Activated CD4-positive, alpha-beta T cell treated with anti-CD3 and anti-CD28 coated beads for 4 hours (primary cell): Measurements from ENCODE around the gene CKS1B.
"Not testable (repeated sequence)": the region's sequence is repeated elsewhere in the genome, so short reads cannot be mapped to it uniquely, and the experiment has no call there.

Source experiments
- DNase-seq, 2 donors: peaks; one replicate each; pipeline ENCODE4 v3.0.0-alpha.2; 2020

Gene CKS1B

DNA sequence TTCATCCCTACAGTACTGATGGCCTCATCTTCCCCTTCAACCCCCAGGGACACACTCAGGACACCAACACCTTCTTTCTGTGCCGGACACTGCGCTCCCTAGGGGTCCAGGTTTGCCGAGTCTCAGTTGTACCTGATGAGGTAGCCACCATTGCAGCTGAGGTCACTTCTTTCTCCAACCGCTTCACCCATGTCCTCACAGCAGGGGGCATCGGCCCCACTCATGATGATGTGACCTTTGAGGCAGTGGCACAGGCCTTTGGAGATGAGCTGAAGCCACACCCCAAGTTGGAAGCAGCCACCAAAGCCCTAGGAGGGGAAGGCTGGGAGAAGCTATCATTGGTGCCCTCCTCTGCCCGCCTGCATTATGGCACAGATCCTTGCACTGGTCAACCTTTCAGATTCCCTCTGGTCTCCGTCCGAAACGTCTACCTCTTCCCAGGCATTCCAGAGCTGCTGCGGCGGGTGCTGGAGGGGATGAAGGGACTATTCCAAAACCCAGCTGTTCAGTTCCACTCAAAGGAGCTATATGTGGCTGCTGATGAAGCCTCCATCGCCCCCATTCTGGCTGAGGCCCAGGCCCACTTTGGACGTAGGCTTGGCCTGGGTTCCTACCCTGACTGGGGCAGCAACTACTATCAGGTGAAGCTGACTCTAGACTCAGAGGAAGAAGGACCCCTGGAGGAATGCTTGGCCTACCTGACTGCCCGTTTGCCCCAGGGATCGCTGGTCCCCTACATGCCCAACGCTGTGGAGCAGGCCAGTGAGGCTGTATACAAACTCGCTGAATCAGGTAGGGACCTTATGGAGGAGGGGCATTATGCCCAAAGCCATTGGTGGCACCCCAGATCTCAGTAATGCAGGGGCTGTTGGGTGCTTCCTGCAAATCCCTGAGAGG, 13.8 kb downstream of the CKS1B start:
- no peak for DNase-seq

DNA sequence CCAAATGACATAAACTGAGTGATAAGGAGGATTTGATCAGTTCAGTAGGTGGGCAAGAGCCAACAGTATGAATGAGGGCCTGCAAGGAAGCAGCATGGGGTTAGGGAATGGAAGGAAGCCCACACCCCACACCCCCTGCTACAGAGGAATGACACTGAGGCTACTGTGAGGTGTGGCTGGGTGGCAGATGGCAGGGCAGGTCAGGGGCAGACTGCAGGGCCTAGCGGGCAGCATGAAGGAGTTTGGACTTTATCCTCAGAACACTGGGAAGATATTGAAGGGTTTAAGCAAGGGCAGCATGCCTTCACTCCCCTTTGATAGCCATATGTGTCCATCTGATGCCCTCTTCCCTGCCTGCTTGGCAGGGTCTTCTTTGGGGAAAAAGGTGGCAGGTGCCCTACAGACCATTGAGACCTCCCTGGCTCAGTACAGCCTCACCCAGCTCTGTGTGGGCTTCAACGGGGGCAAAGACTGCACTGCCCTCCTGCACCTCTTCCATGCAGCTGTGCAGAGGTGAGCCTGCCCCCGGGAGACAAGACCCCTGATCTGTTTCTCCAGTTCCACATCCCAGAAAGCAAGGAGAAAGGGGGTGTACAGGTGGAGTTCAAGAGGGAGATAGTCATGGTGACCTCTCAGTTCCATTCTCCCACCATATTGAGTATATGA, 14.8 kb downstream of the CKS1B start:
- no peak for DNase-seq

DNA sequence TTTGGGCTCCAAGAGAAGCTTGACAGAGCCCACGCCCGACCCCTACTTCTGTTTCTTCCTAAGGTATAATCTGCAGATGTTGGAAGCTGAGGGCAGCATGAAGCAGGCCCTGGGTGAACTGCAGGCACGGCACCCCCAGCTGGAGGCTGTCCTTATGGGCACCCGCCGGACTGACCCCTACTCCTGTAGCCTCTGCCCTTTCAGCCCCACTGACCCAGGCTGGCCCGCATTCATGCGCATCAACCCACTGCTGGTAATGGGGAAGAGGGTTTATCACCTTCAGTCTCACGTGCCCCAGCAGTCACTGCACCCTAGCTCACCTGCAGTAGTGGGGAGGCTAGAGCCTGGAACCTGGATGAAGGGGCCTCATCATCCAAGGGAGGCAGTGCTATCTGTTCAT, 15.8 kb downstream of the CKS1B start:
- DNase-seq: no peak

DNA sequence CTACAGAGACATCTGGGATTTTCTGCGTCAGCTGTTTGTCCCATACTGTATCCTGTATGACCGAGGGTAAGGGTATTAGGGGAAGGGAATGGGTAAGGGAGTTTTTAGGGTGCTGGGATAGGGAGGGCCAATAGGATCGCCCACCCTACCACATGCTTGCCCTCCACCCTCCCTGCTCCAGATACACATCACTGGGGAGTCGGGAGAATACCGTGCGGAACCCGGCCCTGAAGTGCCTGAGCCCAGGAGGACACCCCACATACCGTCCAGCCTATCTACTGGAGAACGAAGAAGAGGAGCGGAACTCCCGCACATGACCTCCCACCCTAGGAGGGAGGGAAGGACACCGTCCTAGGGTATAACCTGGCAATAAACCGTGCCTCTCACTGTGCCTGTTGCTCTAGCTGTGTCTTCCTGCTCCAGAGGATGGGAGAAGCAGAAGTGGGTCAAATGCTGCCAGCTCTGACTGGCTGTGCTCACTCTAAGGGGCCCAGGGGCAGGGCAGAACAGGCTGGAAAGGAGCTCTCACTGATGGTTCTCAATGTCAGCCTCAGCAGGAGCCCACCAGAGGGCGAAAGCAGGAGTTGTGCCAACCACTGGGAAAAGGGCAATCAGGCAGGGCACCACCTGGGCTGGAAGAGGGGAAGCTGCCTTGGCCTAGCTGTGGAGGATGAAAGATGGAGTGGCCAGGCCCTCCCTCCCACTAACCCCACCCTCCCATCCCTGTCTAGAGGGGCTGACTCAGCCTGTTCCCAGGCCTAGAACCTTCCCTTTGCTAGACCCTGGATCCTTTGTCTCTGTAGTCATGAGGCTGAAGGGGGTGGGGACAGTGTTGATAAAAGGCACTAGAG, 18.5 kb downstream of the CKS1B start:
- no peak for DNase-seq

DNA sequence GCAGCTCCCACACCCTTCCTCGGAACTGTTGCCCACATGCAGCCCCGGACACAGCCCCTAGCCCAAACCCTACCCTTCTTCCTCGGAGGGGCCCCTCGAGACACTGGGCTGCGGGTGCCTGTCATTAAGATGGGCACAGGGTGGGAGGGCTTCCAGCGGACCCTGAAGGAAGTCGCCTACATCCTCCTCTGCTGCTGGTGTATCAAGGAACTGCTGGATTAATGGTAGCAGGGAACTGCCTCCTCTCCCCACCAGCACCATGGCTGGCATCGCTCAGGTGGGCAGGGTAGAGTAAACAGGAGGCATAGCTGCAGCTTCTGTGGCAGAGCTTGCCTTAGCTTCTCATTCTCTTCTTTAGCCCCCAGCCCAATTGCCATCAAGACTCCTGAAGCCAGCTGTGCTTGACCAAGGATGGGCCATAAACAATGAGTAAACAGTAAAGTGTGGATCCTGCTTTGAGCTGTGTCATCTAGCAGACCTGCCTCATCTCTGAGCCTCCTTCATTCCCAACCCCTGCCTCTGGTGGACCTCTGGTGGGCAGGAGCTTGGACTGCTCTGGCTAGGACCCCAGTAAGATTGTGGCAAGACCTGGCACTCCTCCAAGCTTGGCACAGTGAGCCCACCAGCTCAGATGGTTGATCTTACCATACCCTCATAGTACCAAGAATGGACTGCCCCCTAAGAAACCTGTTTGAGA, 19.2 kb downstream of the CKS1B start, which contains the start of gene LENEP:
Gene LENEP, plus strand, starts transcription at position 15 of the 697 bp plus-strand sequence. Its CDS starts 22 bp downstream, at position 37.
- DNase-seq: no peak

DNA sequence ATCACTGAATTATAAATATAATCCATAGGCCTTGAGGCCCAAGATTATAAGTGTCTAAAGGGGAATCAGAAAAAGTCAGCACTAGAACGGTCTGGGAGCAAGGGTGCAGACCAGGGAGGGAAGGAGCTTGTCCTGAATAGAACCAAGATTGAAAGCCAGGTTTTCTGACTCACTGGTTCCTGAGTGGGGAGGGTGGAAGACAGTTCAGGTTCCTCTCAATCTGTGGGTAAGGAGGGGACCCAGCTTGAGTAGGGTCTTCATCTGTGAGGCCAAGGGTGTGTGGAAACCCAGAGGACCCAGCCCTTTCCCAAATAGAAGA, 19.7 kb downstream of the CKS1B start:
- no peak for DNase-seq

DNA sequence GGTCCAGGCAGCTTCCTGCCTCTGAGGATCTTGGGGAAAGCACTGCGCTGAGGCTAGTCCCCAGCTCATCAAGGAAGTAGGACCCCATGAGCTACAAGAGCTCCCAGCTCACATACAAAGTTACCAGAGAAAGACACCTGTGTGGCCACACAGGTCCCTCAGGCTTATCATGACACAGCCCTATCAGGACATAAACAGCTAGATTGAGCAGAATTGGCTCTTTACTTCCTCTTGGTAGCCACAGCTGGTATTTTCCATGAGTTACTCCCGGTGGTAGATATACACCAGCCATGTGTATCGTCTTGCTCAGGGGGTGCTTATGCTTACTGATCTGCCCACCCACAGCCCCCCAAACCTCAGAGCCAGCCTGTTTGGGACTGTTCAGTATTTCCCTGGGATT, 20.1 kb downstream of the CKS1B start:
- DNase-seq: no peak

DNA sequence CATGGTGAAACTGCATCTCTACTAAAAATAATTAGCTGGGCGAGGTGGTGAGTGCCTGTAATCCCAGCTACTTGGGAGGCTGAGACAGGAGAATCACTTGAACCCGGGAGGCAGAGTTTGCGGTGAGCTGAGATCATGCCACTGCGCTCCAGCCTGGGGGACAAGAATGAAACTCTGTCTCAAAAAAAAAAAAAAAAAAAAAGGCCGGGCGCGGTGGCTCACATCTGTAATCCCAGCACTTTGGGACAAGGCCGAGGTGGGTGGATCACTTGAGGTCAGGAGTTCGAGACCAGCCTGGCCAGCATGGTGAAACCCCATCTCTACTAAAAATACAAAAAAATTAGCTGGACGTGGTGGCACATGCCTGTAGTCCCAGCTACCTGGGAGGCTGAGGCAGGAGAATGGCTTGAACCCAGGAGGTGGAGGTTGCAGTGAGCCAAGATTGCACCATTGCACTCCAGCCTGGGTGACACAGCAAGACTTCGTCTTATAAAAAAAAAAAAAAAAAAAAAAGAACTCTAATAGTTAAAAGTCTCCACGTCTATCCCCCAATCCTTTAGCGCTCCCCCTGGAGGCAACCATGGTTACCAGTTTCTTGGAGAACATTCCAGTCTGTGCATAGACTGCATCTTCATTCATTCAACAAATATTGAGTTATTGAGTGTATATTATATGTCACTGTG, 21.0 kb downstream of the CKS1B start:
- DNase-seq: not testable (repeated sequence)

DNA sequence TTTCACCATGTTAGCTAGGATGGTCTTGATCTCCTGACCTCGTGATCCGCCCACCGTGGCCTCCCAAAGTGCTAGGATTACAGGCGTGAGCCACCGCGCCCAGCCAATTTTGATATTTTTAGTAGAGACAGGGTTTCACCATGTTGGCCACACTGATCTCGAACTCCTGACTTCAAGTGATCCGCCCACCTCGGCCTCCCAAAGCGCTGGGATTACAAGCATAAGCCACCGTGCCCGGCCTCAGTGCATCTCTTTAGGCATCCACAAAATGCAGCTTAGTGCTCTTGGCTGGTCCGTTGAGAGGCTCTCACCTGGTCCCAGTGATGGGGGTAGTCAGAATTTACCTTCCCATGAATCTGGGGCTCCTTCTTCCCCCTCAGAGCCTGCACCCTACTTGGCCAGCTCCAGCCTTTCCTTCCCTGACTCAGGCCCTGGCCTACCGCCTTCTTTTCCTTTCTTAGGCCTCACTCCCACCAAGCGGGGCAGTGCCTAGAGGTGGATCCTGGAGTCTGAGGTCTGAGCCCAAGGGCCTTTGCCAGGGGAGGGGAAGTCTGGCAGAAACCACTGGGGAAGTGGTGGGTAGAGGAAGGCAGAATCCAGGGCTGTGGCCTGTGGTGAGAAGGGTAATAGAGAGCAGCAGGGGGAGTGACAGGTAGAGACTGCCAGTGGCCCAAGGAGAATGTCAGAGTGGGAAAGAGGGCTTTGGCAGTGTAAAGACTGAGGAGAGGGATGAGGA, 22.7 kb downstream of the CKS1B start:
- no peak for DNase-seq

DNA sequence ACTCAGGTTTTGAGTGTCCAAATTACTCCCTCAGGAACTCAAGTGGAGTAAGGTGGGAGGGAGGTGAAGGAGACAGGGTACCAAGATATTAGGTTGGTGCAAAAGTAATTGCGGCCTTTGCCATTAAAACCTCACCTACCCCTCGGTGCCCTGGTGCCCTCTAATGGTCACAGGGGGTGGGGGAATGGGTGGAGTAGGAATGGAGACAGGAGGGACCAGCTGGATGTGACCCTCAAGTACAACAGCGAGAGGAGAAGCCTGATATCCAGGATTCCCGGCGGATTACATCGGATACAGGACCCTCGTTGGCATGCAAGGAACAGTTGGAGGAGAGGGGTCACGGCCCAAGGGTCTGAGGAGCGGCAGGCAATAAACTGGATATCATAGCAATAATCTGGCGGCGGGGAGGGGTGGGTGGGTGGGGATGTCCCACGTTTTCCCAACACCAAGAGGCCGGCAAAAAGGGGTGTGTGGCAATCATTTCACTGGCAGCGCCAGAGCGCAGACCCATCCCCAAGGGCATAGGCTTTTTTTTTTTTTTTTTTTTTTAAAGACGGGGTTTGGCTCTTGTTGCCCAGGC, 23.8 kb downstream of the CKS1B start:
- no peak for DNase-seq

DNA sequence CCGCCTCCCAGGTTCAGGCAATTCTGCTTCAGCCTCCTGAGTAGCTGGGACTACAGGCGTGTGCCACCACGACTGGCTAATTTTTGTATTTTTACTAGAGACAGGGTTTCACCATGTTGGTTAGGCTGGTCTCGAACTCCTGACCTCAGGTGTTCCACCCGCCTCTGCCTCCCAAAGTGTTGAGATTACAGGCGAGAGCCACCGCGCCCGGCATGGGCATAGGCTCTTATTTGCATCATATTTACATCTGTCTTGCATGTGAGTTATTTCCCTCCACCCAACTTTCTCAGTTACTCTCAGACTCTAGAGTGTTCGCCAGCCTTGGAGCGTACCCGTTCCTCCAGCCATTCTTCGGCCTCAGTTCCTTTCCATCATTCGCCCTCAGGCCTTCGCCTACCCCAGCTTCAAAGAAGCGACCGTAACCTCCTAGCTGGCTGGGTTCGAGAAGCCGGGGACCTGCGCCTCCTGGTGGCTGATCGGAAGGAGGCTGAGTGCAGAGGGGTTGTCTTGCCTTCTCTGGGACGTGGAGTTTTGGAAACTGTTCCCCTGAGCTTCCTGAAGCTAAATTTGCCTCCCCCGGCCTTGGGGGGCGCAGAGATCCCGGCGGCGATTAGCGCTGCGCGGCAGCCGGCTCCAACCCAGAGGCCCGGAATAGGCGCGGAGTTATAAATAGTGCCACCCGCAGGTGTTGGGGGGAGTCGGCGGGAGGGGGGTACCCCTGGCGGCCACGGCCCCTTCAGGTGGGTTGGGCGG, 24.5 kb downstream of the CKS1B start:
- peak; percentile 71 to 72 for DNase-seq

DNA sequence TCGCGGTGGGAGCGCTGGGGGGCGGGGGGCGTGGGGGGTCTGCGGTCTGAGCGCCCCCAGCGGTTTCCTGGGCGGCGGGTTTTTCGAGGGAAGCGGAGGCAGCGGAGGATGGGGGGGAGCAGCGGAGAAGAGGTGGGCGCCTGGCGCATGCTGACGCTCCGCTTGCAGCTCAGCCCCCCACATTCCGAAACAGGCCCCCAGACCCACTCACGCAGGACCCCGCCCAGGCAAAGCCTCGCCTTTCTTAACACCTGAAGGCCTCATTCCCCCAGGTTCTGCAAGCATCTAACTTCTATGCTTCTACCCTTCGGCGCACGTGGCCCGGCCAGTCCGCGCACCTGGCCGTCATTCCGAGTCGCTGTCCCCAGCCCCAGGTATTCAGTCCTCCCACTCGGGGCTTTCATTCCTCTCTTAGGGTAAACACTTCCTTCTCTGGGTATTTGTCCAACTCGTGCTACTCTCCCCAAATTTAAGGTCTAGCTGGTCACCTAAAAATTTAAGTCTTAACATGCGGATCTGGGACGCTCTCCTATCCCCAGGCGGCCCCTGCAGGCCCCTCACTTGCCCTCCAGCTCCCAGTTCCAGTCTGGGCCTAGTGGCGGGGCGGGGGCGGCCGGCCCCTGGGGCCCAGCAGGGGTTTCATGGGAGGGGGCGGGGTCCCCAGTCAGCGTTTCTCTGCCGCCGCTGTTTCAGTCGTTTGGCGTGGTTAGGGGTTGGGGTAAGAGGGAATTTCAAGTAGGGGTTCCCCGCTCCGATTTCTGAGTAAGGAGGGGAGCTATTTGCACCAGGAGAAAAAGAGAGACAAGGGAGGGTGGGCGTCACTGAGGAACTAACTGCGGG, 25.3 kb downstream of the CKS1B start:
- peak; percentile 52 to 53 for DNase-seq

DNA sequence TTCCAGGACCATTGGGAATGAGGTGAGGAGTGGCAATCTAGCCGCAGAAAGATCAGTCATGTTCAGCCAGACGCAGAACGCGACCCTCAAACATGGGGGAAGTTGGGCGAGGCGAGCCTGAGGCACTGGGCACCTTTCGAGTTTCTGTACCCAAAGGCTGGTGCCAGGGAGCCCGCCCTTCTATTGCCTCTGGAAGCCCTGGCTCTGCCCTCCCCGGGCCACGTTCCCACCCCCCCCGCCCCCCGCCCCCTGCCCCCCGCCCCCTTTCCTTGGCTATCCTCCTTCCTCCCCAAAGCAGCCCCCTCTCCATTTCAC, 25.9 kb downstream of the CKS1B start:
- DNase-seq: peak in 1 of 2 donors; percentile 25

DNA sequence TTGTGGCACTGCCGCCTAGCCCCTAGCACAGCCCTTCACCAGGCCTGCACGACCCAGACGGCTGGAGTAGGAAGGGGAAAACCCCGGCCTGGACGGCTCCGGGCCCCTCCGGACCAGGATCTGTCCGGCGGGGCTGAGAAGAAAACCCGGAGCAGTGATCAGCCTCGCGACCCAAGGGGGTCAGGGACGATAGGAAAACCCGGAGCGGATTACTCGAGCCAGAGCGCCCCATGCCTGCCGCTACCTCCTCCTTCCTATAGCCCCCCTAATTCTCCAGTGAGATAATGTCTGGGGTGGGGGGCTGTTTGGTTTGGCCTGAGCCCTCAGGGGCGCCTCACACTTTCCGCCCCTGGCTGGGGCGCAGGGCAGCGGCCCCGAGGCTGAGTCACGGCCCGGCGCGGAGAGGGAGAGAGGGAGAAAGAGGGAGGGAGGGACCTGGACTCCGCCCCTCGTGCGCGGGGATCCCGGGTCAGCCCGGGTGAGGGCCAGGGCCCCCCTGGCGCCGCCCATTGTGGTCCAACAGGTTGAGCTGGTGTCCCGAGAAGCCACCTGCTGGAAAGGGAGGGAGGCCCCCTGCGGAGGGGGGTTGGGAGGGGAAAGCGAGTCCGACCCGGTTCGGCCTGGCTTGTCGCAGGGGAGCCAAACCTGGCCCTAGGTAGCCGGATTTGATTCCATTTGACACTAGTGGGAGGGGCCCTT, 26.4 kb downstream of the CKS1B start:
- peak; percentile 72 to 80 for DNase-seq

DNA sequence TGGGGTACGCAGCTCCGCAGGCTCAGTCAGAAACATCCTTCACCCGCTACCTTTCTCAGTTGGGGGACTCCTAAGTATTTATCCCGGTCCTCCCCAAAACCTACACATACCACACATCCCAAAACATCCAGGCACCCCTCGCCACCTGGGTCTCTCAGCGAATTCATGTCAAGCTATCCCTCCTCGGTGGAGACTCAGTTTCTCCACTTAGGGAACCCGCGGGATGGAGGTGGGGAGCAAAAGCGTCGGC, 26.9 kb downstream of the CKS1B start:
- no peak for DNase-seq

DNA sequence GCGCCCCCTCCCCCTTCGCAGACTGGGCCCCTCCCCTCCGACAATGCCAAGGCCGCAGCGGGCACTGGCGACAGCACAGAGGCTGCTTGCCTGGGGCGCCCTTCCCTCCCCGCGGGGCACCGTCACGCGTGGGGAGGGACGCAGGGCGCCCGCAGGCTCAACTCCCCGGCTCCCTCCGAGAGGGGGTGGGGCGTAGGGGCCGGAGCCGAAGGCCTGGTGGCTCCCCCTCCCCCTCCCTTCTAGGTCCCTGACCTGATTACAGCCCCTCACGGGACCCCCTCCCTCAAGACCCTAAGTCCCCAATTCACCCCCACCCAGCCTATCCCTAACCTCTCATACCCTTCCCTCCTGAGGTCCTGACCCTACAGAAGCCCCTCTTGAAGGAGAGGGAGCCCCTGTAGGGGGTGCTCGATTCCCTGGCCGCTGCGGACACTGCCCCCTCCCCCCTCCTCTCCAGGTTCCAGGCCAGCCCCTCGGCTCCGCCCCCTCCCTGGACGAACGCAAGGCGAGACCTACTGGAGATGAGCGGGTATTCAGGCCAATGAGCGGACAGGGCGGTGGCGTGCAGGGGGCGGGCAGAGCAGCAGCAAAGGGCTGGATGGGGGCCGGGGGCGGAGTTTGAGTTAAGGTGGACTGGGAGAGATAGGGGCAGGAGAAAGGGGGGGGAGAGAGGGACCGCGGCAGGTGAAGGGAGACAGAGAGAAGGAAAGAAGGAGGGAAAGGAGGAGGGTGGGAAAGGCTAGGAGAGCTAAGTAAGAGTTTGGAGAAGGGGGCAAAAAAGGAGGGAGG, 27.4 kb downstream of the CKS1B start:
- DNase-seq: peak; percentile 98 to 99

DNA sequence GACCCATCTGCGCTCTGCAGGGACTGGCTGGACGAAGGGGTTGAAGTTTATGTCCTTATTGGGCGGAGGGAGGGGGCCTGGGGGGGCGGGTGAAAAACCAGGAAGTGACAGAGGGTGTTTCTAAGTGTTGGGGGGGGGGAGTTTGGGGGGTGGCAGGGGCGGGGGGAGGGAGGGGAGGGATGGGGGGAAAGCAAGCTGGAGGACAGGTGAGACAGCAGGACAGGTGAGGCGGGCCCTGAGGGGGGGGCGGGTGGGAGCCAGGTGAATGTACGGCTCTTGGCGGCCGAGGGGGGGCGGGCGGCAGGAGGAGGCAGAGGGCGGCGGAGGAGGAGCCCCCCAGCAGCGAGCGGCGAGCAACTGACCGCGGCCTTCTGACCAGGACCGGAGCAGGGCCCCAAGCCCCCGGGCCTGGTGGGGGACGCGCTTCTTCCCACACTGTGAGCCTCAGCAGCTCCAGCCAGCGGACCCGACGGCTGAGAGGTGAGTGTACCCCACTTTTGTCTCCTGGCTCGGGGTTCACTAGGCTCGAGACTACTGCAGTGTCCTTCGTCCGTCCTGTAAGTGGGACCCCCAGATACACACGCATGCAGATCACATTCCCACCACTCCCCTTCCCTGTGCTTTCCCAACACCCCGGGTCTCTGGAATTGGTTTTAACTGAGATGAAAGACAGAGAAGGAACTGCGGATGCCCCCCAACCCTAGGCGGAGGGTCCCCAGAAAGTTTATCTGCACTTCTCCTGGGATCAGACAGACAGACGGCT, 28.2 kb downstream of the CKS1B start, which contains the start of gene ZBTB7B:
Gene ZBTB7B, plus strand, starts transcription at position 339 of the 763 bp plus-strand sequence. CDS start 11,859 bp downstream, outside the sequence.
- no peak for DNase-seq
